ENCODE data around the gene UHRF1.

DNA sequence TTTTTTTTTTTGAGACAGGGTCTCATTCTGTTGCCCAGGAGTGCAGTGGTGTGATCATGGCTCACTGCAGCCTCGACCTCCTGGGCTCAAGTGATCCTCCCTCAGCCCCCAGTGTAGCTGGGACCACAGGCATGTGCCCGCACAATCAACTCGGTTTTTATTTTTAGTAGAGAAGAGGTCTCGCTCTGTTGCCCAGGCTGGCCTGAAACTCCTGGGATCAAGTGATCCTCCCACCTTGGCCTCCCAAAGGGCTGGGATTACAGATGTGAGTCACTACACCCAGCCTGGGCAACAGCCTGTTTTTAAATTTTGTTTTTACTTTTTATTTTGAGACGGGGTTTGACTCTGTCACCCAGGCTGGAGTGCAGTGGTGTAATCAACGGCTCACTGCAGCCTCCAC, 57.3 kb downstream of the UHRF1 start:
- TF ChIP-seq POU2F2 (IDR thresholded peaks at IDR 0.05; ENCODE audit: low read depth, low read length) (no peak), POLR2AphosphoS5 (IDR thresholded peaks at IDR 0.05; ENCODE audit: low read depth, low read length) (no peak), POLR2A (IDR thresholded peaks at IDR 0.05; ENCODE audit: low read depth, low read length) (no peak)
